ENCODE measurements around the gene SETD2. TPM values are rescaled to one million over a fixed set of nuclear protein-coding genes. Genes with fewer than 3 reads are reported as not detected.

SETD2 gene
- total and polyA plus RNA-seq, 2 of the 8 experiments (the other 6 are each of a cell fraction or from before 2014, with no cell fraction given) = 15.7 to 46.3 TPM

- no peaks in the 10 kb centered on the region for H4K20me1 ChIP-seq (replicated peaks in 1 of 2; ENCODE audit: control insufficient read depth in 1 of 2, insufficient read depth in 2 of 2, low read length in 2 of 2)
- no peak overlapping the region for H2BK15ac ChIP-seq (ENCODE audit: low read length)
- no peak overlapping the region for H3K56ac ChIP-seq (replicated peaks; ENCODE audit: insufficient read length, low read depth, low read length)
- H3K27me3 ChIP-seq (replicated peaks in 1 of 4; ENCODE audit: control insufficient read depth in 3 of 4, extremely low read depth in 1 of 4, insufficient read depth in 3 of 4, low read length in 3 of 4) = no peaks in the 10 kb centered on the region
- WGBS, 2 experiments (ENCODE audit: extremely low coverage in 1 of 2, insufficient coverage in 1 of 2, insufficient read length in 1 of 2, insufficient replicate concordance in 2 of 2, low coverage in 1 of 2, low lambda C conversion rate in 2 of 2, missing lambda C conversion rate in 1 of 2) = 92% methylated on average over 2 of the region's 2 CpGs; no CpG with 5 or more reads in 1 of the 2 experiments
- peaks cover 0 to 46% (median 28%) of the 10 kb centered on the region in 4 experiments; a peak in 6 of 8 replicates for H3K36me3 ChIP-seq (ENCODE audit: control insufficient read depth in 2 of 4, insufficient read depth in 4 of 4, low read length in 3 of 4)
- H3K23ac ChIP-seq (ENCODE audit: insufficient read length) = no peak overlapping the region
- H3K79me1 ChIP-seq (ENCODE audit: low read depth, low read length) = no peaks in the 10 kb centered on the region
- DNase-seq (ENCODE audit: low read depth in 1 of 2, low spot score in 2 of 2) = no peak
- H3K79me2 ChIP-seq (ENCODE audit: control insufficient read depth in 1 of 2, insufficient read depth in 2 of 2, low read length in 2 of 2) = no peaks in the 10 kb centered on the region
- H2BK120ac ChIP-seq (replicated peaks; ENCODE audit: low read depth, low read length) = no peak overlapping the region
- no peak overlapping the region for H2AK5ac ChIP-seq (ENCODE audit: low read depth, low read length)
- no peak overlapping the region for H3K27ac ChIP-seq (ENCODE audit: low read depth, low read length)
- H2BK12ac ChIP-seq (ENCODE audit: low read depth, low read length) = no peak overlapping the region
- no peak overlapping the region for H3K14ac ChIP-seq (ENCODE audit: insufficient read length)
- H3K4me3 ChIP-seq (ENCODE audit: extremely low read depth in 1 of 4, insufficient read depth in 2 of 4, low read depth in 3 of 4, low read length in 4 of 4) = no peak overlapping the region
- no peak overlapping the region for H4K5ac ChIP-seq (ENCODE audit: insufficient read length, low read depth, low read length)
- H3K9ac ChIP-seq (replicated peaks in 1 of 4; ENCODE audit: extremely low read depth in 1 of 4, low read depth in 3 of 4, low read length in 3 of 4) = no peak overlapping the region
- no peaks in the 10 kb centered on the region; the same call in 1 of the 2 replicates for H3K23me2 ChIP-seq (ENCODE audit: low read depth, low read length)
- H2BK20ac ChIP-seq (ENCODE audit: low read length) = no peak overlapping the region
- H2AFZ ChIP-seq (ENCODE audit: low read length) = no peak overlapping the region
- H3K4me1 ChIP-seq (replicated peaks in 1 of 4; ENCODE audit: control insufficient read depth in 3 of 4, insufficient read depth in 4 of 4, low read length in 3 of 4) = no peaks in the 10 kb centered on the region
- H4K8ac ChIP-seq (ENCODE audit: extremely low read depth, insufficient read depth, low read length) = no peak overlapping the region
- H3K4me2 ChIP-seq (ENCODE audit: insufficient read depth in 1 of 2, low read depth in 2 of 2, low read length in 2 of 2) = no peak overlapping the region
- no peak overlapping the region for H4K91ac ChIP-seq (replicated peaks; ENCODE audit: insufficient read length, low read length)
- ChIA-PET POLR2A (ENCODE audit: partially characterized antibody) (no interaction called here), CTCF (ENCODE audit: partially characterized antibody) (interaction anchor here (0.5 to 1.0 kb wide), 2 partner anchors 327 to 430 kb away, joined by 3 read pairs; no protein-coding TSS in a partner anchor)
- FAIRE-seq = no peak
- H2BK5ac ChIP-seq (ENCODE audit: low read depth, low read length) = no peak overlapping the region
- no peaks in the 10 kb centered on the region for H3K9me3 ChIP-seq (ENCODE audit: insufficient read depth in 2 of 2, low read depth in 1 of 2, low read length in 1 of 2)
- no peak overlapping the region for H3K4ac ChIP-seq (replicated peaks; ENCODE audit: insufficient read length, low read depth, low read length)
- no peak overlapping the region for H3K18ac ChIP-seq (ENCODE audit: extremely low read depth, low read length)
- TF ChIP-seq SIX5 (IDR thresholded peaks at IDR 0.05; ENCODE audit: low read depth, low read length) = no peak
- no peak for TF ChIP-seq SIRT6 (IDR thresholded peaks at IDR 0.05; ENCODE audit: low read length)
- TF ChIP-seq GABPA (IDR thresholded peaks at IDR 0.05; ENCODE audit: borderline replicate concordance, insufficient read depth, low read length) = no peak
- no peak for TF ChIP-seq TCF12 (IDR thresholded peaks at IDR 0.05; ENCODE audit: low read depth, low read length)
- TF ChIP-seq HDAC6 (IDR thresholded peaks at IDR 0.05; ENCODE audit: low read depth, low read length) = no peak
- no peak for TF ChIP-seq KDM5A (IDR thresholded peaks at IDR 0.05; ENCODE audit: low read length)
- no peak for TF ChIP-seq USF2 (IDR thresholded peaks at IDR 0.05; ENCODE audit: low read length)
- TF ChIP-seq BRCA1 (IDR thresholded peaks at IDR 0.05; ENCODE audit: low read depth, low read length) = no peak
Observed at GRCh38 chr3:47035645-47036044, 128.3 kb downstream of the SETD2 start.

All from H1 (cell line).